ENCODE results near the gene TSEN2. TPM values are rescaled to one million over a fixed set of nuclear protein-coding genes. Genes with fewer than 3 reads are reported as not detected.

Gene TSEN2
- total RNA-seq, 4 donors from 2014 or later = 13.6 to 26.1 (median 15.3) TPM

DNA sequence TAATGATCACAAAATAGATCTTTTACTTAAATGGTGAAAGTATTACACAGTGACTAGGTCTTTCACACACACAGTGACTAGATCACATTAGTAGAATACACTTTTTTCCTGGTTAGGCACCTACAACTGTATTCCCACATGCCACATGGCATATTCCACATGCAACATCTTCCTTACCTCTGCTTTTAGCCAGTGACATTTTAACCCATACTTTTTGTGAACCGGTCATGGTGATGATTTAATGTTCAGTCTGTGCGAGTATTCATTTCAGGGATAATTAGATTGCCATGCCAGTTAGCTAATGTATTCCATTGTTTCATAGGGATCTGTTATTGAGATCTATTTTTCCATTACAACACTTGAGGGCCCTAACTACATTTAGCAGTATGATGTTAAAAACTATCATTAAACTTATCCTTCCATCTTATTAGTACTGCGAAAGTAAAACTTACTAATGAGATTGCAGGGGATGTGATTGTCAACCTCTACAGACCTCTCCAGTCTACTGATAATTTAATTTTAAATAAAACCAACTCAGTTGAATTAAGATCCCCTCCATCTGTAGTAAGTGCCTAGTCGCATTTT is 28.3 kb downstream of the TSEN2 start:
- Histone ChIP-seq H3K4me3 (no peak overlapping the region), H3K27me3 (no peaks in the 10 kb centered on the region), H3K27ac (no peak overlapping the region), H3K36me3 (peaks cover 9% of the 10 kb centered on the region), H3K9me3 (no peaks in the 10 kb centered on the region), H3K4me1 (peaks cover 7% of the 10 kb centered on the region)
- 90% methylated on average over 4 of the region's 4 CpGs for WGBS
- no peak for DNase-seq (ENCODE audit: low spot score in 2 of 2)
- TF ChIP-seq EP300 (IDR thresholded peaks at IDR 0.05) (no peak), POLR2A (IDR thresholded peaks at IDR 0.05) (no peak), POLR2AphosphoS5 (IDR thresholded peaks at IDR 0.05) (no peak)
- TF ChIP-seq, protein P1, sequence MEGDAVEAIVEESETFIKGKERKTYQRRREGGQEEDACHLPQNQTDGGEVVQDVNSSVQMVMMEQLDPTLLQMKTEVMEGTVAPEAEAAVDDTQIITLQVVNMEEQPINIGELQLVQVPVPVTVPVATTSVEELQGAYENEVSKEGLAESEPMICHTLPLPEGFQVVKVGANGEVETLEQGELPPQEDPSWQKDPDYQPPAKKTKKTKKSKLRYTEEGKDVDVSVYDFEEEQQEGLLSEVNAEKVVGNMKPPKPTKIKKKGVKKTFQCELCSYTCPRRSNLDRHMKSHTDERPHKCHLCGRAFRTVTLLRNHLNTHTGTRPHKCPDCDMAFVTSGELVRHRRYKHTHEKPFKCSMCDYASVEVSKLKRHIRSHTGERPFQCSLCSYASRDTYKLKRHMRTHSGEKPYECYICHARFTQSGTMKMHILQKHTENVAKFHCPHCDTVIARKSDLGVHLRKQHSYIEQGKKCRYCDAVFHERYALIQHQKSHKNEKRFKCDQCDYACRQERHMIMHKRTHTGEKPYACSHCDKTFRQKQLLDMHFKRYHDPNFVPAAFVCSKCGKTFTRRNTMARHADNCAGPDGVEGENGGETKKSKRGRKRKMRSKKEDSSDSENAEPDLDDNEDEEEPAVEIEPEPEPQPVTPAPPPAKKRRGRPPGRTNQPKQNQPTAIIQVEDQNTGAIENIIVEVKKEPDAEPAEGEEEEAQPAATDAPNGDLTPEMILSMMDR (IDR thresholded peaks at IDR 0.05) = no peak

DNA sequence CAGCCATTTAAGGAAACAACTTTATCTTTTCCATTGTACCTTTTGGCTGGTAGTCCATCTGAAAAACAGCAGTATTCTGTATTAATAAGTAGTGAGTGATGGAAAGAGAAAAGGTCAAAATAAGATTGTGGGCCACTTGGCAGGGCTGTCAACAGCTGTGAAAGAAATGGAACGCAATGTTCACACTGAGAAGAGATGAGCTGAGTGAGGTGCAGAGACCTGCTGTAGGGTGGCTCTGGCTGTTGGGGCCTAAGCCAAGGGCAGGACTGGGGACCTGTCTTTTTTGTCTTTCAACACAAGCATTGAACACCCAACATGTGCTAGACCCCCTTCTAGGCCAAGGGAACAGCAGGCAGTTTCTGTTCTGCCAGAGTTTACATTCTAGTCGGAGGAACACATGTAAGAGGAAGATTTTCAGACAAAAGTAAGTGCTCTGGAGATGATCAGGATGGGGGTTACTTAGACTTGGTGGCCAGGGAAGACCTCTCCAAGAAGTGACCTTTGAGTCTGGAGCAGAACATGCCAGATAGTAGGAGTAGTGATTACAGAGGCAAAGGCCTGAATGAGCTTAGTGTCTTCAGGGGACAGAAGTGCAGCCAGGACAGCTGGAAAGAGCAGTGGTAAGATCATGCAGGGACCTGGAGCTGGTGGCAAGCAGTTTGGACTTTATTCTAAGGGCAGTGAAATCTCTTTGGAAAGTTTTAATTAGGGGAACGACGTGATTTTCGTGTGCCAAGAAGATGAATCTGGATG is 29.6 kb downstream of the TSEN2 start:
- peaks cover 9% of the 10 kb centered on the region for H3K36me3 ChIP-seq
- TF ChIP-seq EP300 (IDR thresholded peaks at IDR 0.05) (no peak), POLR2A (IDR thresholded peaks at IDR 0.05) (no peak), POLR2AphosphoS5 (IDR thresholded peaks at IDR 0.05) (no peak)
- TF ChIP-seq, protein P1 (IDR thresholded peaks at IDR 0.05) = no peak
- DNase-seq (ENCODE audit: low spot score in 2 of 2) = no peak
- peaks cover 2% of the 10 kb centered on the region for H3K4me1 ChIP-seq
- no peak overlapping the region for H3K27ac ChIP-seq
- no peaks in the 10 kb centered on the region for H3K9me3 ChIP-seq
- WGBS = 89% methylated on average over 5 of the region's 5 CpGs
- H3K4me3 ChIP-seq = no peak overlapping the region
- H3K27me3 ChIP-seq = no peaks in the 10 kb centered on the region

DNA sequence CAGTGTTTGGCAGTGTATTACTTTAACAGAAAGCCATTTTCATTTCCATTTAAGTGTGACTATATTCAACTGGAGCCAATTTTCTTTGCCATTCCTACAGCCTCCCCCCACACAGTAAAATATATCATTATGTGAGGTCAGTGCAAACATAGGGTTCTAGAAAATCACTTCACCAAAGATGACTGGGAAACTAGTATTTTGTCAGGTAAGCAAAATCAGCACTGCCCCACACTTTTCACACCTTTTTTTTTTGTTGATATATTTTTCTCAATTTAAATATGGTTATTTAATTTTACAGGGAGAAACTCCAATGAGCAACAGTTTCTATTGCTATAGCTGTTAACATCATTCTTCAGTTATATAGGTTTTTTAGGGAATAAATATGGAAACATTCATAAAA is 31.4 kb downstream of the TSEN2 start:
- no peaks in the 10 kb centered on the region for H3K27me3 ChIP-seq
- no peak for TF ChIP-seq POLR2AphosphoS5 (IDR thresholded peaks at IDR 0.05)
- no peak for TF ChIP-seq EP300 (IDR thresholded peaks at IDR 0.05)
- TF ChIP-seq, protein P1 (IDR thresholded peaks at IDR 0.05) = no peak
- no peak for TF ChIP-seq POLR2A (IDR thresholded peaks at IDR 0.05)

DNA sequence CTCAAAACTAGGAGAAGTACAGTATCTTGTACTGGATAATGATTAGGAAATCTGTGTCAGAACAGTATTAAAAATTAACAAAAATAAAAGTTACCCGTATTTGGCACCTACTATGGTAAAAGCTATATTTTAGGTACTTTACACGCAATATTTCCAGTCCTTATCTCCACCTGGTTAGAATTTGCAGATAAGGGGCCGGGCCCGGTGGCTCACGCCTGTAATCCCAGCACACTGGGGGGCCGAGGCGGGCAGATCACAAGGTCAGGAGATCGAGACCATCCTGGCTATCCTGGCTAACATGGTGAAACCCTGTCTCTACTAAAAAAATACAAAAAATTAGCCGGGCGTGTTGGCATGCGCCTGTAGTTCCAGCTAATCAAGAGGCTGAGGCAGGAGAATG is 32.6 kb downstream of the TSEN2 start:
- Histone ChIP-seq H3K4me3 (no peak overlapping the region), H3K36me3 (peaks cover 14% of the 10 kb centered on the region), H3K9me3 (no peaks in the 10 kb centered on the region), H3K27me3 (no peaks in the 10 kb centered on the region), H3K4me1 (no peaks in the 10 kb centered on the region), H3K27ac (no peak overlapping the region)
- TF ChIP-seq POLR2A (IDR thresholded peaks at IDR 0.05) (no peak), EP300 (IDR thresholded peaks at IDR 0.05) (no peak), POLR2AphosphoS5 (IDR thresholded peaks at IDR 0.05) (no peak)
- TF ChIP-seq, protein P1 (IDR thresholded peaks at IDR 0.05) = no peak
- no peak for DNase-seq (ENCODE audit: low spot score in 2 of 2)
- 94% methylated on average over 11 of the region's 11 CpGs for WGBS

More for the DNA sequence above, 31.4 kb downstream of the TSEN2 start:
- peaks cover 6% of the 10 kb centered on the region for H3K36me3 ChIP-seq
- H3K27ac ChIP-seq = no peak overlapping the region
- DNase-seq (ENCODE audit: low spot score in 2 of 2) = no peak
- no peak overlapping the region for H3K4me3 ChIP-seq
- H3K9me3 ChIP-seq = no peaks in the 10 kb centered on the region
- no peaks in the 10 kb centered on the region for H3K4me1 ChIP-seq

DNA sequence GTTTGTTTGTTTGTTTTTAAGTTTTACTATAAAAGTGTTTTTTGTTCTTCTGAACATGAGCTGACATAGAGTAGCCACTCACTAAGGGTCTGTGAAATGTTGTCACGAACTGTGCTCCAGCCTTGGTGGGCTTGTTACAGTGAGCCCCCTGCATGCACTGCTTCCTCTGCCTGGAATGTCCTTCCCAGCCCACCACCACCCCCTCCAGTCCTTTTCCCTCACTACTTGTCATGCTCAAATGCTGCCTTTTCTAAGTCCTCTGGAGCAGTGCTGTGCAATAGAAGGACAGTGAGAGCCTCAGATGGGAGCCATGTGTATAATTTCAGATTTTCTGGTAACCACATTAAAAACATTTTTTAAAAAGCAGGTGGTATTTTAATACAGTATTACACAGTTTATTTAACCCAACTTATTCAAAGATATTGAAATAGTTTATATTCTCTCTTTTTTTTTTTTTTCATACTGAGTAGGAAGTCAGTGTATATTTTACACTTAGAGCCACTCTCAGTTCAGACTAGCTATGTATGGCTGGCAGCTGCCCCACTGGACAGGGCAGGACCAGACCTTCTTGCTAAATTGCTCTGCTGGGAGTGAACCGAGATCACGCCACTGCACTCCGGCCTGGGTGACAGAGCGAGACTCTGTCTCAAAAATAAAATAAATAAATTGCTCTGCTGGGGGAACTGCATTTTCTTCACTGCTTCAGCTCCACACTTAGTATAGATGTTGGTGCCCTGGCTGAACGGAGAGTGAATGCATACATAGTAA is 34.2 kb downstream of the TSEN2 start:
- H3K9me3 ChIP-seq = no peaks in the 10 kb centered on the region
- H3K36me3 ChIP-seq = peaks cover 18% of the 10 kb centered on the region
- no peaks in the 10 kb centered on the region for H3K27me3 ChIP-seq
- no peak for TF ChIP-seq POLR2A (IDR thresholded peaks at IDR 0.05)
- TF ChIP-seq, protein P1 (IDR thresholded peaks at IDR 0.05) = no peak
- no peak for TF ChIP-seq EP300 (IDR thresholded peaks at IDR 0.05)
- TF ChIP-seq POLR2AphosphoS5 (IDR thresholded peaks at IDR 0.05) = no peak
- H3K27ac ChIP-seq = no peak overlapping the region
- H3K4me1 ChIP-seq = no peaks in the 10 kb centered on the region
- no peak for DNase-seq (ENCODE audit: low spot score in 2 of 2)
- 81% methylated on average over 6 of the region's 6 CpGs for WGBS
- H3K4me3 ChIP-seq = no peak overlapping the region

All from suprapubic skin (tissue), 4 donors.